ENCODE measurements around the gene CFH.
"Not testable (repeated sequence)": the region's sequence is repeated elsewhere in the genome, so short reads cannot be mapped to it uniquely, and the experiment has no call there.

The CFH gene

DNA sequence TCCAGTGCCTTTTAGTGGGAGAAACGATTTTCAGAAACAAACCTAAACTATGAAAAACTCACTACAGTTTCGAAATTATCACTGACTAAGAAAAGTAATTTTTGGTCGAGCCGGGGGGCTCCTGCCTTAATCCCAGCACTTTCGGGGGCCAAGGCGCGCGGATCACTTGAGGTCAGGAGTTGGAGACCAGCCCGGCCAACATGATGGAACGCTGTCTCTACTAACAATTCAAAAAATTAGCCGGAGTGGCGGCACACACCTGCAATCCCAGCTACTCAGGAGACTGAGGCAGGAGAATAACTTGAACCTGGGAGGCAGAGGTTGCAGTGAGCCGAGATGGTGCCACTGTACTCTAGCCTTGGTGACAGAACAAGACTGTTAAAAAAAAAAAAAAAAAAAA is 125.8 kb downstream of the CFH start:
- Histone ChIP-seq H3K9me3 (ENCODE audit: control insufficient read depth, insufficient read depth, low read length) (no peaks in the 10 kb centered on the region), H3K4me3 (ENCODE audit: low read length) (no peak overlapping the region), H3K27me3 (ENCODE audit: control insufficient read depth, low read length) (no peaks in the 10 kb centered on the region), H3K27ac (ENCODE audit: low read depth, low read length) (no peak overlapping the region), H3F3A (ENCODE audit: control insufficient read depth, insufficient read depth) (no peaks in the 10 kb centered on the region), H3K9me2 (replicated peaks; ENCODE audit: control insufficient read depth, low read length) (no peaks in the 10 kb centered on the region), H3K79me2 (ENCODE audit: control insufficient read depth, low read length) (no peaks in the 10 kb centered on the region), H3K36me3 (ENCODE audit: control insufficient read depth, low read length) (no peaks in the 10 kb centered on the region), H3K4me2 (ENCODE audit: low read length) (no peak overlapping the region), H4K20me1 (ENCODE audit: control insufficient read depth, insufficient read depth, low read depth, low read length) (no peaks in the 10 kb centered on the region), H3K4me1 (ENCODE audit: control insufficient read depth, low read length) (no peaks in the 10 kb centered on the region)
- TF ChIP-seq, protein P1, sequence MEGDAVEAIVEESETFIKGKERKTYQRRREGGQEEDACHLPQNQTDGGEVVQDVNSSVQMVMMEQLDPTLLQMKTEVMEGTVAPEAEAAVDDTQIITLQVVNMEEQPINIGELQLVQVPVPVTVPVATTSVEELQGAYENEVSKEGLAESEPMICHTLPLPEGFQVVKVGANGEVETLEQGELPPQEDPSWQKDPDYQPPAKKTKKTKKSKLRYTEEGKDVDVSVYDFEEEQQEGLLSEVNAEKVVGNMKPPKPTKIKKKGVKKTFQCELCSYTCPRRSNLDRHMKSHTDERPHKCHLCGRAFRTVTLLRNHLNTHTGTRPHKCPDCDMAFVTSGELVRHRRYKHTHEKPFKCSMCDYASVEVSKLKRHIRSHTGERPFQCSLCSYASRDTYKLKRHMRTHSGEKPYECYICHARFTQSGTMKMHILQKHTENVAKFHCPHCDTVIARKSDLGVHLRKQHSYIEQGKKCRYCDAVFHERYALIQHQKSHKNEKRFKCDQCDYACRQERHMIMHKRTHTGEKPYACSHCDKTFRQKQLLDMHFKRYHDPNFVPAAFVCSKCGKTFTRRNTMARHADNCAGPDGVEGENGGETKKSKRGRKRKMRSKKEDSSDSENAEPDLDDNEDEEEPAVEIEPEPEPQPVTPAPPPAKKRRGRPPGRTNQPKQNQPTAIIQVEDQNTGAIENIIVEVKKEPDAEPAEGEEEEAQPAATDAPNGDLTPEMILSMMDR (IDR thresholded peaks at IDR 0.05; ENCODE audit: low read depth, low read length, poor library complexity, severe bottlenecking) = no peak
- no peak for TF ChIP-seq EZH2phosphoT487 (IDR thresholded peaks at IDR 0.05; ENCODE audit: borderline replicate concordance, low read length)

DNA sequence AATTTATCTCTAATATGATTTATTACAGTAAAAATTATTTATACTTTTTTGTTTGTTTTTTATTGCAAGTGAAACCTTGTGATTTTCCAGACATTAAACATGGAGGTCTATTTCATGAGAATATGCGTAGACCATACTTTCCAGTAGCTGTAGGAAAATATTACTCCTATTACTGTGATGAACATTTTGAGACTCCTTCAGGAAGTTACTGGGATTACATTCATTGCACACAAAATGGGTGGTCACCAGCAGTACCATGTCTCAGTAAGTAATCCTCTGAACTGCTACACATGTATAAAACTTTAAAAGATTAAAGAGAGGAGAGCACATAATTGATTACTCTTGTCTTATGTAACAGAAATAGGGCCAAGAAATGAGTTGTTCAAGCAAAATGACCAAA is 127.2 kb downstream of the CFH start:
- Histone ChIP-seq H3K36me3 (ENCODE audit: control insufficient read depth, low read length) (no peaks in the 10 kb centered on the region), H3K27me3 (ENCODE audit: control insufficient read depth, low read length) (no peaks in the 10 kb centered on the region), H4K20me1 (ENCODE audit: control insufficient read depth, insufficient read depth, low read depth, low read length) (no peaks in the 10 kb centered on the region), H3K79me2 (ENCODE audit: control insufficient read depth, low read length) (no peaks in the 10 kb centered on the region), H3K4me1 (ENCODE audit: control insufficient read depth, low read length) (no peaks in the 10 kb centered on the region), H3K4me3 (ENCODE audit: low read length) (no peak overlapping the region), H3K9me2 (replicated peaks; ENCODE audit: control insufficient read depth, low read length) (no peaks in the 10 kb centered on the region), H3K9me3 (ENCODE audit: control insufficient read depth, insufficient read depth, low read length) (no peaks in the 10 kb centered on the region), H3K27ac (ENCODE audit: low read depth, low read length) (no peak overlapping the region), H3F3A (ENCODE audit: control insufficient read depth, insufficient read depth) (no peaks in the 10 kb centered on the region), H3K4me2 (ENCODE audit: low read length) (no peak overlapping the region)
- TF ChIP-seq, protein P1 (IDR thresholded peaks at IDR 0.05; ENCODE audit: low read depth, low read length, poor library complexity, severe bottlenecking) = no peak
- no peak for TF ChIP-seq EZH2phosphoT487 (IDR thresholded peaks at IDR 0.05; ENCODE audit: borderline replicate concordance, low read length)

DNA sequence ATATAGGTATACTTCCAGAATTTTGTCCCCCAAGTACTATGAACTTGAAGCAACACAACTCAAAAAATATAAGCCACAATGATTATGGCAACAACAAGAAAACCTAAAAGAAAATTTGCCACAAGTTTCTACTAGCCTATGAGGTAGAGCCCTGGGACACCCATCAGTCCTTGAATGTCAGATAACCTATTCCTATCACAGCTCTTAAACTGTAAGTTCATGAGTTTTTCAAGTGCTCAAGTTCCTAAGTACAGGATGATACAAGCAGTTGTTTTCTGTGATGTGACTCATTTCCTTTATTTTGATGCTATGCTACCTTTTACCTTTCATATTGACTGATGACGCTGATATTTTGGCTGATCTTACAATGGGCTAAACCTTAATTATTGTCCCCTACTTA is 139.4 kb downstream of the CFH start:
- not testable (repeated sequence) for H3K36me3 ChIP-seq (ENCODE audit: control insufficient read depth, low read length); H3K4me2 ChIP-seq (ENCODE audit: low read length); H3F3A ChIP-seq (ENCODE audit: control insufficient read depth, insufficient read depth); H4K20me1 ChIP-seq (ENCODE audit: control insufficient read depth, insufficient read depth, low read depth, low read length); H3K4me3 ChIP-seq (ENCODE audit: low read length); H3K27ac ChIP-seq (ENCODE audit: low read depth, low read length); H3K4me1 ChIP-seq (ENCODE audit: control insufficient read depth, low read length); H3K9me2 ChIP-seq (replicated peaks; ENCODE audit: control insufficient read depth, low read length); H3K27me3 ChIP-seq (ENCODE audit: control insufficient read depth, low read length); H3K9me3 ChIP-seq (ENCODE audit: control insufficient read depth, insufficient read depth, low read length); H3K79me2 ChIP-seq (ENCODE audit: control insufficient read depth, low read length)

DNA sequence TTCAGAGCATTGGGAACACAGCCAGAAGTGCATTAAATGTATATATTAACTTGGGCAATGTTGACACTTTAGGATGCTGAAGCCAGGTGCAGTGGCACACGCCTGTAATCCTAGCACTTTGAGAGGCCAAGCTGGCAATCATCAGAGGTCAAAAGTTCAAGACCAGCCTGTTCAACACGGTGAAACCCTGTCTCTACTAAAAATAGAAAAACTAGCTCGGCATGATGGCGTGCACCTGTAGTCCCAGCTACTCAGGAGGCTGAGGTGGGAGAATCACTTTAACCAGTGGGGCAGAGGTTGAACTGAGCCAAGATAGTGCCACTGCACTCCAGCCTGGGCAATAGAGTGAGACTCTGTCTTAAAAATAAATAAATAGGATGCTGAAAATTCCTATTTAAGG is 142.3 kb downstream of the CFH start:
- H3K9me2 ChIP-seq (replicated peaks; ENCODE audit: control insufficient read depth, low read length); H4K20me1 ChIP-seq (ENCODE audit: control insufficient read depth, insufficient read depth, low read depth, low read length): not testable (repeated sequence)

More for the DNA sequence above, 142.3 kb downstream of the CFH start:
- H3K79me2 ChIP-seq (ENCODE audit: control insufficient read depth, low read length); H3F3A ChIP-seq (ENCODE audit: control insufficient read depth, insufficient read depth); H3K4me3 ChIP-seq (ENCODE audit: low read length); H3K36me3 ChIP-seq (ENCODE audit: control insufficient read depth, low read length); H3K4me1 ChIP-seq (ENCODE audit: control insufficient read depth, low read length); H3K27me3 ChIP-seq (ENCODE audit: control insufficient read depth, low read length); H3K9me3 ChIP-seq (ENCODE audit: control insufficient read depth, insufficient read depth, low read length); H3K27ac ChIP-seq (ENCODE audit: low read depth, low read length); H3K4me2 ChIP-seq (ENCODE audit: low read length): not testable (repeated sequence)
